Peyer's patch (tissue), 4 donors: ENCODE data around the gene UBE2D3. TPM values are rescaled to one million over a fixed set of nuclear protein-coding genes. Genes with fewer than 3 reads are reported as not detected.

ENCODE experiments used
- DNase-seq, 3 donors: peaks; one replicate each; pipeline ENCODE4 v3.0.0-alpha.2; 2017 to 2019
- H3K27ac ChIP-seq, 4 donors: fragments of 200-600 bp; sonication (generic); one replicate each; pipeline ENCODE4 v1.5.1; 2016 to 2019
- H3K27me3 ChIP-seq, 2 donors: fragments of 200-600 bp; sonication (generic); one replicate each; pipeline ENCODE4 v1.5.1; 2019
- H3K36me3 ChIP-seq, 3 donors: fragments of 200-600 bp; sonication (generic); one replicate each; pipeline ENCODE4 v1.5.1; 2016 to 2019
- H3K4me1 ChIP-seq, 4 donors: fragments of 200-600 bp; sonication (generic); one replicate each; pipeline ENCODE4 v1.5.1; 2016 to 2019
- H3K4me3 ChIP-seq, 4 donors: fragments of 200-600 bp; sonication (generic); 1 replicate in 3 of 4; 2 replicates in 1 of 4; pipeline ENCODE4 v1.5.1; 2016 to 2019; ENCODE audit warnings: mild to moderate bottlenecking in 1 of 4
- H3K9me3 ChIP-seq, 4 donors: fragments of 200-600 bp; sonication (generic); one replicate each; pipeline ENCODE4 v1.5.1; 2016 to 2019; ENCODE audit warnings: mild to moderate bottlenecking in 1 of 4
- CTCF ChIP-seq, 6 experiments: fragments of 450-650 bp in 4 of 6; fragments of 200-600 bp in 2 of 6; sonication (generic) in 1 of 6; IDR thresholded peaks; one replicate each; pipeline ENCODE4 v1.5.1; 2017 to 2019; ENCODE audit warnings: antibody characterized with exemption in 6 of 6, mild to moderate bottlenecking in 3 of 6, moderate library complexity in 1 of 6
- POLR2A ChIP-seq, 2 donors: fragments of 450-650 bp; IDR thresholded peaks; one replicate each; pipeline ENCODE4 v1.5.1; 2017; ENCODE audit warnings: antibody characterized with exemption in 2 of 2, mild to moderate bottlenecking in 2 of 2, moderate library complexity in 2 of 2
- total RNA-seq, 4 donors: library from RNA; depleted of rRNA; stranded (reverse); fragments of >200 nt; gene quantifications; one replicate each; pipeline ENCODE4 v1.1.0, GENCODE V29; 2016

UBE2D3 gene
- total RNA-seq, 4 donors from 2014 or later: 240 to 373 (median 308) TPM

- peaks cover 0 to 54% (median 0%) of the 10 kb centered on the region in 3 donors for H3K36me3 ChIP-seq
- no peaks in the 10 kb centered on the region for H3K9me3 ChIP-seq
These were observed 20.0 kb downstream of the UBE2D3 start for GRCh38 chr4:102807345-102807744.

GRCh38 chr4:102799816-102800215, 27.5 kb downstream of the UBE2D3 start:
- DNase-seq: no peak
- TF ChIP-seq POLR2A (IDR thresholded peaks at IDR 0.05) (no peak), CTCF (IDR thresholded peaks at IDR 0.05) (no peak)
- Histone ChIP-seq H3K4me3 (no peak overlapping the region), H3K4me1 (no peaks in the 10 kb centered on the region), H3K36me3 (peaks cover 0 to 91% (median 0%) of the 10 kb centered on the region in 3 donors), H3K9me3 (no peaks in the 10 kb centered on the region), H3K27me3 (no peaks in the 10 kb centered on the region), H3K27ac (no peak overlapping the region)

More at GRCh38 chr4:102807345-102807744, 20.0 kb downstream of the UBE2D3 start:
- peaks cover 0 to 17% (median 0%) of the 10 kb centered on the region in 4 donors for H3K4me1 ChIP-seq
- no peaks in the 10 kb centered on the region for H3K27me3 ChIP-seq
- H3K4me3 ChIP-seq: no peak overlapping the region
- TF ChIP-seq POLR2A (IDR thresholded peaks at IDR 0.05): no peak
- H3K27ac ChIP-seq: no peak overlapping the region
- no peak for DNase-seq

- H3K4me3 ChIP-seq: no peak overlapping the region
- peaks cover 0 to 63% (median 0%) of the 10 kb centered on the region in 3 donors for H3K36me3 ChIP-seq
- no peak for DNase-seq
- TF ChIP-seq CTCF (IDR thresholded peaks at IDR 0.05) (no peak), POLR2A (IDR thresholded peaks at IDR 0.05) (no peak)
- no peaks in the 10 kb centered on the region for H3K9me3 ChIP-seq
- H3K27ac ChIP-seq: no peak overlapping the region
- H3K27me3 ChIP-seq: no peaks in the 10 kb centered on the region
- H3K4me1 ChIP-seq: no peaks in the 10 kb centered on the region
These were observed 32.4 kb downstream of the UBE2D3 start for GRCh38 chr4:102794999-102795398.

- no peak for TF ChIP-seq POLR2A (IDR thresholded peaks at IDR 0.05)
- TF ChIP-seq CTCF (IDR thresholded peaks at IDR 0.05): no peak
- DNase-seq: no peak
- Histone ChIP-seq H3K27ac (no peak overlapping the region), H3K27me3 (no peaks in the 10 kb centered on the region), H3K4me1 (no peaks in the 10 kb centered on the region), H3K9me3 (no peaks in the 10 kb centered on the region), H3K4me3 (no peak overlapping the region), H3K36me3 (peaks cover 0 to 39% (median 0%) of the 10 kb centered on the region in 3 donors)
These were observed 34.9 kb downstream of the UBE2D3 start for GRCh38 chr4:102792361-102792936.

GRCh38 chr4:102791318-102791835, 36.0 kb downstream of the UBE2D3 start:
- no peak for DNase-seq
- Histone ChIP-seq H3K36me3 (peaks cover 0 to 28% (median 0%) of the 10 kb centered on the region in 3 donors), H3K4me3 (no peak overlapping the region), H3K27ac (no peak overlapping the region), H3K9me3 (no peaks in the 10 kb centered on the region), H3K27me3 (no peaks in the 10 kb centered on the region), H3K4me1 (no peaks in the 10 kb centered on the region)
- TF ChIP-seq POLR2A (IDR thresholded peaks at IDR 0.05): no peak
- TF ChIP-seq CTCF (IDR thresholded peaks at IDR 0.05): no peak

GRCh38 chr4:102789317-102789717, 38.0 kb downstream of the UBE2D3 start:
- Histone ChIP-seq H3K27ac (no peak overlapping the region), H3K4me3 (no peak overlapping the region)
- no peak for TF ChIP-seq POLR2A (IDR thresholded peaks at IDR 0.05)
- TF ChIP-seq CTCF (IDR thresholded peaks at IDR 0.05): no peak

More at GRCh38 chr4:102789317-102789717, 38.0 kb downstream of the UBE2D3 start:
- H3K4me1 ChIP-seq: no peaks in the 10 kb centered on the region
- no peak for DNase-seq
- no peaks in the 10 kb centered on the region for H3K9me3 ChIP-seq
- peaks cover 0 to 7% (median 0%) of the 10 kb centered on the region in 3 donors for H3K36me3 ChIP-seq
- no peaks in the 10 kb centered on the region for H3K27me3 ChIP-seq
